Psoas muscle (tissue), 8 donors: ENCODE data around the gene TEX51. TPM values are rescaled to one million over a fixed set of nuclear protein-coding genes. Genes with fewer than 3 reads are reported as not detected.

Experiments used
- ATAC-seq, 4 donors: fragments of 200-7000 bp; cut with Tn5 transposase; one replicate each; pipeline ENCODE4 v1.9.1; 2020; ENCODE audit warnings: moderate library complexity in 3 of 4, mild to moderate bottlenecking in 2 of 4
- DNase-seq, 2 donors: peaks; one replicate each; pipeline ENCODE4 v3.0.0-alpha.2; 2020
- H3K27ac ChIP-seq: fragments of 200-600 bp; one replicate; pipeline ENCODE4 v1.8.0; 2022
- H3K27me3 ChIP-seq, 3 donors: fragments of 200-600 bp in 1 of 3; one replicate each; pipeline versions ENCODE4 v1.6.1 to v1.8.0; 2013 to 2022; ENCODE audit warnings: low read length in 2 of 3, mild to moderate bottlenecking in 2 of 3, moderate library complexity in 1 of 3; ENCODE audit not compliant: insufficient read depth in 3 of 3
- H3K36me3 ChIP-seq, 2 donors: fragments of 200-600 bp in 1 of 2; one replicate each; pipeline versions ENCODE4 v1.6.1 to v1.8.0; 2013 to 2022; ENCODE audit warnings: low read depth in 1 of 2, mild to moderate bottlenecking in 1 of 2, moderate library complexity in 1 of 2; ENCODE audit not compliant: insufficient read depth in 1 of 2
- H3K4me1 ChIP-seq: fragments of 200-600 bp; one replicate; pipeline ENCODE4 v1.8.0; 2022
- H3K4me3 ChIP-seq: fragments of 200-600 bp; one replicate; pipeline ENCODE4 v1.8.0; 2022; ENCODE audit warnings: mild to moderate bottlenecking
- H3K9me3 ChIP-seq: fragments of 200-600 bp; one replicate; pipeline ENCODE4 v1.8.0; 2022
- WGBS, 3 donors: extraction: QIAGEN DNeasy Blood & Tissue Kit; methylation state at CpG; one replicate each; pipeline versions ENCODE4 v1.1.6 to v1.1.7; 2013; 5-methylcytosine and 5-hydroxymethylcytosine counted together
- intact Hi-C, 2 donors: fragments of 100-400 bp; cut with DNase I; formaldehyde crosslinking; loops; one replicate each; pipeline versions ENCODE4 v1.11.0 to v1.14.2; 2022
- polyA plus RNA-seq, 3 donors: library from polyadenylated mRNA; stranded (reverse); fragments of 200-250 nt; gene quantifications; one replicate each; pipeline ENCODE4 v1.2.3, GENCODE V29; 2013
- total RNA-seq, 4 donors: library from RNA; stranded (reverse); fragmentation: NEBNext Ultra II Directional in 2 of 4; extraction: Animal tissue kit (Norgen Biotek cat#: 25700) in 2 of 4; gene quantifications; one replicate each; pipeline versions ENCODE4 v1.2.1 to v1.2.4, GENCODE V29; 2021 to 2023
- TF ChIP-seq, protein P1 (sequence below): fragments of 200-600 bp; IDR thresholded peaks from one replicate; pipeline ENCODE4 v1.8.0; 2022; ENCODE audit warnings: antibody characterized with exemption
- donor health status: healthy with polysubstance abuse.
- donor health status: DM: no; HTN: no; CAD: no; lungs with moderate emphysema.
- donor health status: Bipolar disorder and iron deficiency.
- donor health status: healthy.
- donor health status: DM: yes; HTN: yes; CAD: no.
- donor health status: DM: no; HTN: no; CAD: no.
- donor health status: DM: no; HTN: no; CAD: no.
- donor health status: DM: yes; HTN: yes; CAD: no.

TEX51 gene
- total and polyA plus RNA-seq, 7 donors, result not detected

DNA sequence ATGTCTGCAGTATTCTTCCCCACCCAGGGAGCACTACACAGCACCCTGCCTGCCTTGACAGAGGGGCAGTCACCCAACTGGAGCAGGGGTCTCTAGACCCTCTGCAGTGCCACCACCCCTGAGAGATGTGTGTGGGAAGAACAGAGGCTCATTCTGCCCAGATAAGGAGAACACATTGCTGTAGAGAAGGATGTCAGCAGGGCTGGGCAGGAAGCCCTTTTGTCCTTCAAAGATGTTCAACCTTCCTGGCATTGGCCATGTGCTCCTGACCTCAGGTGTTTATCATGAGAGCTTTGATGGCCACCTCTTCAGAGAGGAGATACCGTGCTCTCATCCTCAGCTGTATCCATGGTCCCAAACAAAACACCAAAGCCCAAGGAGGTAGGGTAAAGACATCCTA is 4.6 kb upstream of the TEX51 start:
- no peak overlapping the region for H3K27ac ChIP-seq
- intact Hi-C loops, result no loop called here
- H3K4me3 ChIP-seq, result no peak overlapping the region
- H3K36me3 ChIP-seq, result no peaks in the 10 kb centered on the region
- H3K4me1 ChIP-seq, result no peaks in the 10 kb centered on the region
- no peak for ATAC-seq
- TF ChIP-seq, protein P1, sequence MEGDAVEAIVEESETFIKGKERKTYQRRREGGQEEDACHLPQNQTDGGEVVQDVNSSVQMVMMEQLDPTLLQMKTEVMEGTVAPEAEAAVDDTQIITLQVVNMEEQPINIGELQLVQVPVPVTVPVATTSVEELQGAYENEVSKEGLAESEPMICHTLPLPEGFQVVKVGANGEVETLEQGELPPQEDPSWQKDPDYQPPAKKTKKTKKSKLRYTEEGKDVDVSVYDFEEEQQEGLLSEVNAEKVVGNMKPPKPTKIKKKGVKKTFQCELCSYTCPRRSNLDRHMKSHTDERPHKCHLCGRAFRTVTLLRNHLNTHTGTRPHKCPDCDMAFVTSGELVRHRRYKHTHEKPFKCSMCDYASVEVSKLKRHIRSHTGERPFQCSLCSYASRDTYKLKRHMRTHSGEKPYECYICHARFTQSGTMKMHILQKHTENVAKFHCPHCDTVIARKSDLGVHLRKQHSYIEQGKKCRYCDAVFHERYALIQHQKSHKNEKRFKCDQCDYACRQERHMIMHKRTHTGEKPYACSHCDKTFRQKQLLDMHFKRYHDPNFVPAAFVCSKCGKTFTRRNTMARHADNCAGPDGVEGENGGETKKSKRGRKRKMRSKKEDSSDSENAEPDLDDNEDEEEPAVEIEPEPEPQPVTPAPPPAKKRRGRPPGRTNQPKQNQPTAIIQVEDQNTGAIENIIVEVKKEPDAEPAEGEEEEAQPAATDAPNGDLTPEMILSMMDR, result no peak
- H3K9me3 ChIP-seq, result no peaks in the 10 kb centered on the region
- H3K27me3 ChIP-seq, result no peaks in the 10 kb centered on the region
- 83 to 94% (median 88%) methylated on average over 1 of the region's 1 CpG for WGBS, 3 donors
- DNase-seq, result no peak

DNA sequence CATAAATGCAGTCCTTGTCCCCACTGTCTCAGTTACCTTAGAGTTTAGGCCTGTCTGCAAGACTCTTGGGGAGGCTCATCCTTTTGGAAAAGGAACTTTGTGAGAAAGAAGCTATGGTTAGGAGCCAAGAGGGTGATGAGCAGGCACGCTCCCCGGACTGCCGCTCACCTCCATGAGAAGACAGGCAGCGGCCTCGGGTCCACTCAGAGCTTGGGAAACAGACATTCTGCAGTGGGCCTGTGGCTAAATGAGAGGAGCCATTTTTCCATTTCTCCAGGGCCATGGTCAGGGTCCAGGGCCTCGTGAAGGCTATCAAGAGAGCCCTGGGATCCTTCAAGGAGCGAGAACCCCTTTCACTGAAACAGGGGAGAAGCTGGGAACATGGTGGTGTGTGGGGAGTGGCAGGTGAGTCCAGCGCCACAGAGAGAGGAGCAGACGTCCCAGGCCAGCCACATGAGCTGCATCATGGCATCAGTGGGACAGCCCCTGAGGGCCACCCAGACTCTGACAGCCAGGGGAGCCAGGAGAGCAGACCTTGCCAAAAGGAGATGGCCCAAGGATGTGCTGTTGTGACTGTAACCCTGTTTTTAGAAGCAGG is 4.0 kb upstream of the TEX51 start:
- H3K4me1 ChIP-seq, result no peaks in the 10 kb centered on the region
- H3K36me3 ChIP-seq, result no peaks in the 10 kb centered on the region
- DNase-seq (no peak), ATAC-seq (no peak)
- H3K27ac ChIP-seq, result no peak overlapping the region
- no peak overlapping the region for H3K4me3 ChIP-seq
- WGBS, 3 donors, result 89 to 93% (median 93%) methylated on average over 9 of the region's 9 CpGs
- no peaks in the 10 kb centered on the region for H3K27me3 ChIP-seq
- H3K9me3 ChIP-seq, result no peaks in the 10 kb centered on the region
- intact Hi-C loops, result no loop called here
- TF ChIP-seq, protein P1, result no peak

DNA sequence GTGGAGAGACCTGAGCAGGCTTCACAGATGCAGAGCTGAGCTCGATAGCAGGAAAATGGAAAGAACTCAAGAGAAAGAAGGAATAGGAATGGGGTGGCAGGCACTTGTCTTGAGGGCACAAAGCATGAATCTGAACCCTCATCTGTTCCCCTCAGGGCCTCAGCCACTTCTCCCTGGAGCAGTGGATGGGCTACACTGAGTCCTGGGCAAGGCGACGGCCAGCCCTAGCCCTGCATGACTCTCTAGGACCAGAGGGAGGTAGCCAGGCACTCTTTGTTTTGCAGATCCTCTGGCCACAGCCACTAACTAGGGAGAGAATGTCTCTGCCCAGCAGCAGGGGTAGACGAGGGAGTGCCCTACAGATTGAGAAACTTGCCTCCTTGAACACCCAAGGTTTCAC is 3.4 kb upstream of the TEX51 start:
- 60 to 76% (median 72%) methylated on average over 4 of the region's 4 CpGs for WGBS, 3 donors
- Histone ChIP-seq H3K9me3 (no peaks in the 10 kb centered on the region), H3K4me3 (no peak overlapping the region), H3K27ac (no peak overlapping the region), H3K36me3 (no peaks in the 10 kb centered on the region), H3K27me3 (no peaks in the 10 kb centered on the region), H3K4me1 (no peaks in the 10 kb centered on the region)
- TF ChIP-seq, protein P1, result no peak
- DNase-seq (no peak), ATAC-seq (no peak)
- intact Hi-C loops, result no loop called here

DNA sequence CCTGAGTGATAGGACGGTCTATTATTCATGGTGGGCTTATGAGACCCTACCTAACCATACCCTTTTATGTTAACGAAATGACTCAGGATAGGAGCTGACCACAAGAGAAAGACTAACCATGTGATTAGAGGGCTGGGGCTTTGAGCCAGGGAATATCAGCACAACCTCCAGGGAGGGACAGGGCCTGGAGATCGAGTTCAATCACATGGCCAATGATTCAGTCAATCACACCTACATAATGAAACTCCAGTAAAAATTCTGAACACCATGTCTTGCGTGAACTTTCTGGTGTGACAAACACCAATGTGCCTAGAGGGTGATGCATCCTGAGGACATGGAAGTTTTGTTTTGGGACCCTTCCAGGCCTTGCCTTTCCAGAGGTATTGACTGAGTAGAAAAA is 2.2 kb upstream of the TEX51 start:
- Histone ChIP-seq H3K9me3 (no peaks in the 10 kb centered on the region), H3K4me1 (no peaks in the 10 kb centered on the region), H3K27me3 (no peaks in the 10 kb centered on the region), H3K36me3 (no peaks in the 10 kb centered on the region), H3K27ac (no peak overlapping the region), H3K4me3 (no peak overlapping the region)
- no peak for ATAC-seq
- intact Hi-C loops, result no loop called here
- TF ChIP-seq, protein P1, result no peak
- 72 to 85% (median 78%) methylated on average over 4 of the region's 4 CpGs for WGBS, 3 donors
- no peak for DNase-seq

DNA sequence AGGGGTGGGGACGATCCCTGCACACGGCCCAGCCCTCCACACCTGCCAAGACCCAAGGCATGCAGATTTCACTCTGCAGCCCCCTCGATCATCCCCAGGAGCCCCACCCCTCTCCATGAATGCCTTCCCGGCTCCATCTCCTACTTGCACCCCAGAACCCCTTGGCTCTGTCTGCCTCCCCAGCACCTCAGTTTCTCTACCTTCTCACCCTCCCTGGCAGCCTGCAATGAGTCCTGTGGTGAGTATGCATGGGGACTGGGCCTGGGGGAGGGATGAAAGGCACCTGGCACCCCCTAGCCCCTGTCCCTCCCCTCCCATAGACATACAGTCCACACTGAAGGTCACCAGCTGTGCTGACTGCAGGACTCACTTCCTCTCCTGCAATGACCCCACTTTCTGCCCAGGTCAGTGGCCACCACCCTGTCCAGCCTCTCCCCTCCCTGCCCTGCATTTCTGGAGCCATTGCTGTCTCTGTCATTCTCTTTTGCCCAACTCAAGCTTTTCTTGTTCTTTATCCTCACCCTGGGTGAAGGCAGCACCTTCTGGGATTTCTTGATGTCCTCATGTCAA is 1.0 kb downstream of the TEX51 start:
- DNase-seq (no peak), ATAC-seq (no peak)

More for the DNA sequence above, 1.0 kb downstream of the TEX51 start:
- no peaks in the 10 kb centered on the region for H3K27me3 ChIP-seq
- H3K4me1 ChIP-seq, result no peaks in the 10 kb centered on the region
- H3K9me3 ChIP-seq, result no peaks in the 10 kb centered on the region
- 81 to 85% (median 82%) methylated on average over 4 of the region's 4 CpGs for WGBS, 3 donors
- intact Hi-C loops, result no loop called here
- H3K4me3 ChIP-seq, result no peak overlapping the region
- no peak overlapping the region for H3K27ac ChIP-seq
- TF ChIP-seq, protein P1, result no peak
- H3K36me3 ChIP-seq, result no peaks in the 10 kb centered on the region
